H1 (cell line): ENCODE measurements around the gene IBSP. TPM values are rescaled to one million over a fixed set of nuclear protein-coding genes. Genes with fewer than 3 reads are reported as not detected.

Source experiments
- CHD1 ChIP-seq: IDR thresholded peaks from 2 replicates; pipeline ENCODE4 v1.6.1; 2012; ENCODE audit warnings: low read depth, low read length, improper control_type of control experiment
- CHD2 ChIP-seq: IDR thresholded peaks from 2 replicates; pipeline ENCODE4 v1.6.1; 2012; ENCODE audit warnings: low read length, improper control_type of control experiment
- EZH2 ChIP-seq: fragments of 200-600 bp; sonication (generic); IDR thresholded peaks from 2 replicates; pipeline ENCODE4 v1.7.1; 2012; ENCODE audit warnings: low read depth, mild to moderate bottlenecking, moderate library complexity, low read length, inconsistent platforms; ENCODE audit not compliant: severe bottlenecking
- JUND ChIP-seq: IDR thresholded peaks from 2 replicates; pipeline ENCODE4 v1.6.1; 2011; ENCODE audit warnings: mild to moderate bottlenecking, improper control_type of control experiment, low read length
- NANOG ChIP-seq: IDR thresholded peaks from 2 replicates; pipeline ENCODE4 v1.6.1; 2011; ENCODE audit warnings: low read length, low read depth, mild to moderate bottlenecking, inconsistent platforms; ENCODE audit not compliant: insufficient read depth, poor library complexity, severe bottlenecking
- RXRA ChIP-seq: IDR thresholded peaks from 2 replicates; pipeline ENCODE4 v1.6.1; 2011; ENCODE audit warnings: low read depth, mild to moderate bottlenecking, low read length, moderate library complexity; ENCODE audit not compliant: insufficient read depth
- SIRT6 ChIP-seq: IDR thresholded peaks from one replicate; pipeline ENCODE4 v1.7.1; 2012; ENCODE audit warnings: low read length, inconsistent platforms
- polyA plus RNA-seq, 7 experiments: library from polyadenylated mRNA; depleted of rRNA in 3 of 7; stranded (reverse) in 5 of 7; unstranded in 2 of 7; fragments of >200 nt in 5 of 7; fragments of 200-250 nt in 2 of 7; gene quantifications; 1 replicate in 5 of 7; 2 replicates in 1 of 7; 4 replicates in 1 of 7; pipeline versions ENCODE4 v1.2.1 to v1.2.3, GENCODE V29; 2011 to 2013; ENCODE audit warnings: missing spikeins in 2 of 7, mixed read lengths in 2 of 7
- total RNA-seq: library from RNA; stranded (reverse); fragmentation: NEBNext Ultra II Directional; extraction: Animal tissue kit (Norgen Biotek cat#: 25700); gene quantifications from 2 replicates; pipeline ENCODE4 v1.2.1, GENCODE V29; 2021
- TF ChIP-seq, protein P1 (sequence below): fragments of 300-600 bp; sonication (generic); IDR thresholded peaks from 2 replicates; pipeline ENCODE4 v1.7.1; 2012; ENCODE audit warnings: low read length, moderate library complexity, mild to moderate bottlenecking, inconsistent platforms; ENCODE audit not compliant: insufficient replicate concordance

IBSP gene
- total and polyA plus RNA-seq, 2 of the 8 experiments (the other 6 are each of a cell fraction or from before 2014, with no cell fraction given): not detected

DNA sequence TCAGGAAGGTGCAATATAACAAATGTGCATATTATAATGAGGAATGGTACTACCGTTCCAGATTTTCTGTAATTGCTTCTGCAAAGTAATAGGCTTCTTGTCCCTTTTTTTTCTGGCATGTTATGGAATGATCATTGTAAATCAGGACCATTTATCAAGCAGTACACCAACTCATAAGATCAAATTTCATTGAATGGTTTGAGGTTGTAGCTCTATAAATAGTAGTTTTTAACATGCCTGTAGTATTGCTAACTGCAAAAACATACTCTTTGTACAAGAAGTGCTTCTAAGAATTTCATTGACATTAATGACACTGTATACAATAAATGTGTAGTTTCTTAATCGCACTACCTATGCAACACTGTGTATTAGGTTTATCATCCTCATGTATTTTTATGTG is 12.6 kb downstream of the IBSP start (continued):
- TF ChIP-seq, protein P1, sequence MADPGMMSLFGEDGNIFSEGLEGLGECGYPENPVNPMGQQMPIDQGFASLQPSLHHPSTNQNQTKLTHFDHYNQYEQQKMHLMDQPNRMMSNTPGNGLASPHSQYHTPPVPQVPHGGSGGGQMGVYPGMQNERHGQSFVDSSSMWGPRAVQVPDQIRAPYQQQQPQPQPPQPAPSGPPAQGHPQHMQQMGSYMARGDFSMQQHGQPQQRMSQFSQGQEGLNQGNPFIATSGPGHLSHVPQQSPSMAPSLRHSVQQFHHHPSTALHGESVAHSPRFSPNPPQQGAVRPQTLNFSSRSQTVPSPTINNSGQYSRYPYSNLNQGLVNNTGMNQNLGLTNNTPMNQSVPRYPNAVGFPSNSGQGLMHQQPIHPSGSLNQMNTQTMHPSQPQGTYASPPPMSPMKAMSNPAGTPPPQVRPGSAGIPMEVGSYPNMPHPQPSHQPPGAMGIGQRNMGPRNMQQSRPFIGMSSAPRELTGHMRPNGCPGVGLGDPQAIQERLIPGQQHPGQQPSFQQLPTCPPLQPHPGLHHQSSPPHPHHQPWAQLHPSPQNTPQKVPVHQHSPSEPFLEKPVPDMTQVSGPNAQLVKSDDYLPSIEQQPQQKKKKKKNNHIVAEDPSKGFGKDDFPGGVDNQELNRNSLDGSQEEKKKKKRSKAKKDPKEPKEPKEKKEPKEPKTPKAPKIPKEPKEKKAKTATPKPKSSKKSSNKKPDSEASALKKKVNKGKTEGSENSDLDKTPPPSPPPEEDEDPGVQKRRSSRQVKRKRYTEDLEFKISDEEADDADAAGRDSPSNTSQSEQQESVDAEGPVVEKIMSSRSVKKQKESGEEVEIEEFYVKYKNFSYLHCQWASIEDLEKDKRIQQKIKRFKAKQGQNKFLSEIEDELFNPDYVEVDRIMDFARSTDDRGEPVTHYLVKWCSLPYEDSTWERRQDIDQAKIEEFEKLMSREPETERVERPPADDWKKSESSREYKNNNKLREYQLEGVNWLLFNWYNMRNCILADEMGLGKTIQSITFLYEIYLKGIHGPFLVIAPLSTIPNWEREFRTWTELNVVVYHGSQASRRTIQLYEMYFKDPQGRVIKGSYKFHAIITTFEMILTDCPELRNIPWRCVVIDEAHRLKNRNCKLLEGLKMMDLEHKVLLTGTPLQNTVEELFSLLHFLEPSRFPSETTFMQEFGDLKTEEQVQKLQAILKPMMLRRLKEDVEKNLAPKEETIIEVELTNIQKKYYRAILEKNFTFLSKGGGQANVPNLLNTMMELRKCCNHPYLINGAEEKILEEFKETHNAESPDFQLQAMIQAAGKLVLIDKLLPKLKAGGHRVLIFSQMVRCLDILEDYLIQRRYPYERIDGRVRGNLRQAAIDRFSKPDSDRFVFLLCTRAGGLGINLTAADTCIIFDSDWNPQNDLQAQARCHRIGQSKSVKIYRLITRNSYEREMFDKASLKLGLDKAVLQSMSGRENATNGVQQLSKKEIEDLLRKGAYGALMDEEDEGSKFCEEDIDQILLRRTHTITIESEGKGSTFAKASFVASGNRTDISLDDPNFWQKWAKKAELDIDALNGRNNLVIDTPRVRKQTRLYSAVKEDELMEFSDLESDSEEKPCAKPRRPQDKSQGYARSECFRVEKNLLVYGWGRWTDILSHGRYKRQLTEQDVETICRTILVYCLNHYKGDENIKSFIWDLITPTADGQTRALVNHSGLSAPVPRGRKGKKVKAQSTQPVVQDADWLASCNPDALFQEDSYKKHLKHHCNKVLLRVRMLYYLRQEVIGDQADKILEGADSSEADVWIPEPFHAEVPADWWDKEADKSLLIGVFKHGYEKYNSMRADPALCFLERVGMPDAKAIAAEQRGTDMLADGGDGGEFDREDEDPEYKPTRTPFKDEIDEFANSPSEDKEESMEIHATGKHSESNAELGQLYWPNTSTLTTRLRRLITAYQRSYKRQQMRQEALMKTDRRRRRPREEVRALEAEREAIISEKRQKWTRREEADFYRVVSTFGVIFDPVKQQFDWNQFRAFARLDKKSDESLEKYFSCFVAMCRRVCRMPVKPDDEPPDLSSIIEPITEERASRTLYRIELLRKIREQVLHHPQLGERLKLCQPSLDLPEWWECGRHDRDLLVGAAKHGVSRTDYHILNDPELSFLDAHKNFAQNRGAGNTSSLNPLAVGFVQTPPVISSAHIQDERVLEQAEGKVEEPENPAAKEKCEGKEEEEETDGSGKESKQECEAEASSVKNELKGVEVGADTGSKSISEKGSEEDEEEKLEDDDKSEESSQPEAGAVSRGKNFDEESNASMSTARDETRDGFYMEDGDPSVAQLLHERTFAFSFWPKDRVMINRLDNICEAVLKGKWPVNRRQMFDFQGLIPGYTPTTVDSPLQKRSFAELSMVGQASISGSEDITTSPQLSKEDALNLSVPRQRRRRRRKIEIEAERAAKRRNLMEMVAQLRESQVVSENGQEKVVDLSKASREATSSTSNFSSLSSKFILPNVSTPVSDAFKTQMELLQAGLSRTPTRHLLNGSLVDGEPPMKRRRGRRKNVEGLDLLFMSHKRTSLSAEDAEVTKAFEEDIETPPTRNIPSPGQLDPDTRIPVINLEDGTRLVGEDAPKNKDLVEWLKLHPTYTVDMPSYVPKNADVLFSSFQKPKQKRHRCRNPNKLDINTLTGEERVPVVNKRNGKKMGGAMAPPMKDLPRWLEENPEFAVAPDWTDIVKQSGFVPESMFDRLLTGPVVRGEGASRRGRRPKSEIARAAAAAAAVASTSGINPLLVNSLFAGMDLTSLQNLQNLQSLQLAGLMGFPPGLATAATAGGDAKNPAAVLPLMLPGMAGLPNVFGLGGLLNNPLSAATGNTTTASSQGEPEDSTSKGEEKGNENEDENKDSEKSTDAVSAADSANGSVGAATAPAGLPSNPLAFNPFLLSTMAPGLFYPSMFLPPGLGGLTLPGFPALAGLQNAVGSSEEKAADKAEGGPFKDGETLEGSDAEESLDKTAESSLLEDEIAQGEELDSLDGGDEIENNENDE: no peak
- TF ChIP-seq CHD2 (no peak), EZH2 (no peak), RXRA (no peak), SIRT6 (no peak), CHD1 (no peak), NANOG (no peak), JUND (no peak)
